Endothelial cell of umbilical vein (primary cell): ENCODE results near the gene SUPT3H. TPM values are rescaled to one million over a fixed set of nuclear protein-coding genes. Genes with fewer than 3 reads are reported as not detected.

Experiments used
- BruUV-seq: library from RNA; stranded (reverse); fragments of 400-500 nt; replicated peaks from 2 replicates; lab custom pipeline; 2021; lab: Mats Ljungman, UMichigan
- CTCF ChIA-PET: fragments of 300-600, 350-600 bp; sonication (Branson Sonifier 250); formaldehyde crosslinking; loops from one replicate; lab custom pipeline; 2021; ENCODE audit warnings: antibody characterized with exemption, inconsistent platforms; lab: Charles Lee
- POLR2A ChIA-PET: fragments of 300-600, 350-600 bp; sonication (Branson Sonifier 250); formaldehyde crosslinking; loops from one replicate; lab custom pipeline; 2021; ENCODE audit warnings: antibody characterized with exemption, inconsistent platforms; lab: Charles Lee
- DNase-seq: peaks from one replicate; pipeline ENCODE4 v3.0.0-alpha.2; 2011; ENCODE audit warnings: low read depth, low spot score
- FAIRE-seq: peaks from 2 replicates; lab custom pipeline; 2011; peaks lifted over from hg19 to GRCh38; lab: Jason Lieb, UNC
- H2AFZ ChIP-seq: 2 replicates; pipeline ENCODE4 v1.6.0; 2012; ENCODE audit warnings: low read depth, low read length, control low read depth, inconsistent platforms
- H3K27ac ChIP-seq: 2 replicates; pipeline ENCODE4 v1.5.1; 2011; ENCODE audit warnings: low read depth, mild to moderate bottlenecking, control low read depth, low read length, moderate library complexity; ENCODE audit not compliant: insufficient read depth
- H3K27me3 ChIP-seq, 2 experiments: 2 replicates each; pipeline versions ENCODE4 v1.6.0 to v1.6.1; 2011; ENCODE audit warnings: low read length in 2 of 2, mixed read lengths in 1 of 2; ENCODE audit not compliant: control insufficient read depth in 2 of 2, insufficient read depth in 2 of 2
- H3K36me3 ChIP-seq, 2 experiments: 2 replicates in 1 of 2; 3 replicates in 1 of 2; pipeline ENCODE4 v1.5.1; 2011; ENCODE audit warnings: low read length in 2 of 2, mild to moderate bottlenecking in 1 of 2, moderate library complexity in 1 of 2; ENCODE audit not compliant: control insufficient read depth in 2 of 2, insufficient read depth in 2 of 2; ENCODE audit errors: extremely low read depth in 1 of 2
- H3K4me1 ChIP-seq: 3 replicates; pipeline ENCODE4 v1.5.1; 2011; ENCODE audit warnings: mild to moderate bottlenecking, low read length; ENCODE audit not compliant: control insufficient read depth, insufficient read depth; ENCODE audit errors: extremely low read depth
- H3K4me2 ChIP-seq: 2 replicates; pipeline ENCODE4 v1.6.1; 2011; ENCODE audit warnings: low read length, control low read depth, mixed read lengths; ENCODE audit not compliant: insufficient read depth
- H3K4me3 ChIP-seq, 3 experiments: fragments of 200-600 bp in 1 of 3; sonication (generic), shearing (Covaris generic) in 1 of 3; replicated peaks in 1 of 3; 2 replicates each; pipeline ENCODE4 v1.5.1; 2011 to 2016; ENCODE audit warnings: control low read depth in 3 of 3, low read length in 3 of 3, mild to moderate bottlenecking in 2 of 3, inconsistent platforms in 1 of 3, low read depth in 1 of 3, moderate library complexity in 1 of 3; ENCODE audit not compliant: insufficient read depth in 1 of 3
- H3K79me2 ChIP-seq: 2 replicates; pipeline ENCODE4 v1.6.0; 2012; ENCODE audit warnings: low read length, inconsistent platforms; ENCODE audit not compliant: control insufficient read depth, insufficient read depth
- H3K9ac ChIP-seq: replicated peaks from 2 replicates; pipeline ENCODE3; 2011; ENCODE audit warnings: low read length, control low read depth; ENCODE audit not compliant: insufficient read depth; ENCODE audit errors: extremely low read depth
- H3K9me1 ChIP-seq: replicated peaks from 3 replicates; pipeline ENCODE4 v1.6.0; 2011; ENCODE audit warnings: mild to moderate bottlenecking, low read length; ENCODE audit not compliant: control insufficient read depth, insufficient read depth; ENCODE audit errors: extremely low read depth
- H3K9me3 ChIP-seq: replicated peaks from 2 replicates; pipeline ENCODE4 v1.5.1; 2012; ENCODE audit warnings: low read length, inconsistent platforms; ENCODE audit not compliant: control insufficient read depth, insufficient read depth
- H4K20me1 ChIP-seq: replicated peaks from 2 replicates; pipeline ENCODE3; 2011; ENCODE audit warnings: mild to moderate bottlenecking, low read length; ENCODE audit not compliant: control insufficient read depth, insufficient read depth; ENCODE audit errors: extremely low read depth
- EZH2 ChIP-seq: IDR thresholded peaks from 2 replicates; pipeline ENCODE4 v1.6.1; 2012; ENCODE audit warnings: borderline replicate concordance, low read depth, mild to moderate bottlenecking, moderate library complexity, low read length, inconsistent platforms; ENCODE audit not compliant: severe bottlenecking
- FOS ChIP-seq: IDR thresholded peaks from 2 replicates; pipeline ENCODE4 v1.6.1; 2011; ENCODE audit warnings: mild to moderate bottlenecking, low read length, moderate library complexity, borderline replicate concordance; ENCODE audit not compliant: insufficient read depth
- GATA2 ChIP-seq: IDR thresholded peaks from 2 replicates; pipeline ENCODE4 v1.7.0; 2011; ENCODE audit warnings: low read depth, mild to moderate bottlenecking, moderate library complexity, mixed read lengths, low read length; ENCODE audit not compliant: insufficient read length, insufficient read depth
- JUN ChIP-seq: IDR thresholded peaks from 2 replicates; pipeline ENCODE4 v1.6.1; 2011; ENCODE audit warnings: borderline replicate concordance, low read depth; ENCODE audit not compliant: insufficient read length, insufficient read depth
- MYC ChIP-seq: IDR thresholded peaks from one replicate; pipeline ENCODE4 v1.6.1; 2011; ENCODE audit warnings: mild to moderate bottlenecking, low read depth, low read length
- POLR2A ChIP-seq: IDR thresholded peaks from 2 replicates; pipeline ENCODE4 v1.6.1; 2012; ENCODE audit warnings: low read depth, mild to moderate bottlenecking, control low read depth, low read length
- POLR2AphosphoS5 ChIP-seq: IDR thresholded peaks from 2 replicates; pipeline ENCODE4 v1.6.1; 2012; ENCODE audit warnings: low read depth, mild to moderate bottlenecking, control low read depth, low read length, moderate library complexity; ENCODE audit not compliant: insufficient read depth
- dilution Hi-C: fragments of 300-500 bp; cut with MboI; formaldehyde crosslinking; loops from one replicate; pipeline ENCODE4 v1.15.0; 2019; ENCODE audit warnings: low sequenced_read_pairs; ENCODE audit not compliant: extremely low pct_ligation_motif_present
- intact Hi-C: fragments of 100-400 bp; cut with micrococcal nuclease; formaldehyde crosslinking; loops from one replicate; pipeline ENCODE4 v1.10.0; 2022
- polyA plus RNA-seq, 4 experiments: library from polyadenylated mRNA; depleted of rRNA in 3 of 4; stranded (reverse) in 3 of 4; unstranded in 1 of 4; fragments of >200 nt; gene quantifications; 2 replicates each; pipeline versions ENCODE4 v1.2.1 to v1.2.3, GENCODE V29; 2011 to 2012; ENCODE audit warnings: missing spikeins in 1 of 4
- total RNA-seq: library from RNA; stranded (reverse); gene quantifications from 2 replicates; pipeline ENCODE4 v1.2.3, GENCODE V29; 2021
- TF ChIP-seq, protein P1 (sequence below): IDR thresholded peaks from 2 replicates; pipeline ENCODE4 v1.6.1; 2011; ENCODE audit not compliant: insufficient read depth, insufficient read length
- TF ChIP-seq, protein P2 (sequence below), 2 donors: IDR thresholded peaks; 1 replicate in 1 of 2; 2 replicates in 1 of 2; pipeline ENCODE4 v1.5.1; 2011; ENCODE audit warnings: low read length in 2 of 2, mild to moderate bottlenecking in 2 of 2, moderate library complexity in 2 of 2, control low read depth in 1 of 2, inconsistent platforms in 1 of 2, low read depth in 1 of 2; ENCODE audit not compliant: insufficient read depth in 1 of 2; ENCODE audit errors: extremely low read depth in 1 of 2

Gene SUPT3H
- total and polyA plus RNA-seq, 2 donors (not counting 3 experiments of a cell fraction or from before 2014, with no cell fraction given), result 8.3 to 9.8 TPM

DNA sequence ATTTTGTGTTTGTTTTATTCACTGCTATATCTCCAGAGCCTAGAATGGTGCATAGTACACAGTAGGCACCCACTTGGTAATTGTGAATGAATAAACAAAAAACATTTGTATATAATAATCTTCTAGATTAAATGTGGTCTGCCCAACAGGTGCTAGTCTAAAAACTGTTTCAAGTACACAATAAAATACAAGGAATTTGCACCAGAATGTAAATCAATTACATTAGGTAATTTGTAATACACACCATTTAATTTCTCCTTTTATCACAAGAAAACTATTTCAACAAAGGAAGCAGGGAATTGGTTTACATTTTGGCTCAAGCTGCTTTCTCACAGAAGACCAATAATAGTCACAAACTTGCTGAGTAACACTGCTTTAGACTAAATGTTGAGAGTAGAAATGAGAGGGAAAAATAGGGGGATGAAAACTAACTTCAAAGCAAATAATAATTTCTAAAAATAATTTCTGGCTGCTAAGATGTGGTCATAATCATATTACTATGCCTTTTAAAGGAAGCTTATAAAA is 27.5 kb downstream of the SUPT3H start:
- CTCF ChIA-PET, result interaction anchor here (1.4 kb wide), 1 partner anchor 11 kb away, joined by 3 read pairs; no protein-coding TSS in a partner anchor
- Histone ChIP-seq H3K4me1 (no peaks in the 10 kb centered on the region), H3K9me1 (no peaks in the 10 kb centered on the region), H3K79me2 (no peaks in the 10 kb centered on the region), H3K27me3 (no peaks in the 10 kb centered on the region), H3K36me3 (no peaks in the 10 kb centered on the region), H3K4me2 (no peak overlapping the region), H3K4me3 (no peak overlapping the region), H3K9me3 (no peaks in the 10 kb centered on the region), H4K20me1 (no peaks in the 10 kb centered on the region), H3K27ac (no peak overlapping the region), H2AFZ (no peak overlapping the region), H3K9ac (no peak overlapping the region)
- intact Hi-C loops, result no loop called here
- TF ChIP-seq MYC, result no peak
- TF ChIP-seq EZH2, result no peak
- no peak for TF ChIP-seq POLR2AphosphoS5
- no peak for TF ChIP-seq GATA2
- TF ChIP-seq POLR2A, result no peak
- TF ChIP-seq, protein P1, sequence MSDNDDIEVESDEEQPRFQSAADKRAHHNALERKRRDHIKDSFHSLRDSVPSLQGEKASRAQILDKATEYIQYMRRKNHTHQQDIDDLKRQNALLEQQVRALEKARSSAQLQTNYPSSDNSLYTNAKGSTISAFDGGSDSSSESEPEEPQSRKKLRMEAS, result no peak
- no peak for TF ChIP-seq JUN
- TF ChIP-seq, protein P2, sequence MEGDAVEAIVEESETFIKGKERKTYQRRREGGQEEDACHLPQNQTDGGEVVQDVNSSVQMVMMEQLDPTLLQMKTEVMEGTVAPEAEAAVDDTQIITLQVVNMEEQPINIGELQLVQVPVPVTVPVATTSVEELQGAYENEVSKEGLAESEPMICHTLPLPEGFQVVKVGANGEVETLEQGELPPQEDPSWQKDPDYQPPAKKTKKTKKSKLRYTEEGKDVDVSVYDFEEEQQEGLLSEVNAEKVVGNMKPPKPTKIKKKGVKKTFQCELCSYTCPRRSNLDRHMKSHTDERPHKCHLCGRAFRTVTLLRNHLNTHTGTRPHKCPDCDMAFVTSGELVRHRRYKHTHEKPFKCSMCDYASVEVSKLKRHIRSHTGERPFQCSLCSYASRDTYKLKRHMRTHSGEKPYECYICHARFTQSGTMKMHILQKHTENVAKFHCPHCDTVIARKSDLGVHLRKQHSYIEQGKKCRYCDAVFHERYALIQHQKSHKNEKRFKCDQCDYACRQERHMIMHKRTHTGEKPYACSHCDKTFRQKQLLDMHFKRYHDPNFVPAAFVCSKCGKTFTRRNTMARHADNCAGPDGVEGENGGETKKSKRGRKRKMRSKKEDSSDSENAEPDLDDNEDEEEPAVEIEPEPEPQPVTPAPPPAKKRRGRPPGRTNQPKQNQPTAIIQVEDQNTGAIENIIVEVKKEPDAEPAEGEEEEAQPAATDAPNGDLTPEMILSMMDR (IDR thresholded peaks at IDR 0.05; ENCODE audit: extremely low read depth in 1 of 2, insufficient read depth in 1 of 2, low read depth in 1 of 2, low read length in 2 of 2), result no peak
- TF ChIP-seq FOS, result no peak
- DNase-seq (no peak), FAIRE-seq (no peak)
- dilution Hi-C loops, result no loop called here
- BruUV-seq, result no TSS peak
- POLR2A ChIA-PET, result no interaction called here
